ENCODE results near the gene KLK15. TPM values are rescaled to one million over a fixed set of nuclear protein-coding genes. Genes with fewer than 3 reads are reported as not detected.

The KLK15 gene
- total and polyA plus RNA-seq, 2 of the 4 experiments (the other 2 are of a cell fraction): not detected

GRCh38 chr19:50798659-50799546, 34.5 kb downstream of the KLK15 start:
- in situ Hi-C loops (cut with MboI; ENCODE audit: low sequenced_read_pairs) (no loop called here), intact Hi-C loops (cut with micrococcal nuclease) (no loop called here), dilution Hi-C loops (cut with HindIII; ENCODE audit: low sequenced_read_pairs, unreplicated experiment) (no loop called here)
- DNase-seq: no peak
- H3K9ac ChIP-seq (ENCODE audit: low read depth, low read length): no peak overlapping the region
- no TSS peak for BruUV-seq (replicated peaks)
- H2BK5ac ChIP-seq (ENCODE audit: low read depth, low read length, poor library complexity, severe bottlenecking): no peak overlapping the region
- H2AK9ac ChIP-seq (replicated peaks; ENCODE audit: low read depth, low read length, poor library complexity): no peak overlapping the region
- peaks cover 37% of the 10 kb centered on the region for H3K36me3 ChIP-seq (ENCODE audit: control insufficient read depth, insufficient read depth, low read length)
- peaks cover 13 to 30% of the 10 kb centered on the region in 2 experiments; a peak in 3 of 4 replicates for H3K79me1 ChIP-seq (ENCODE audit: low read depth in 1 of 2, low read length in 2 of 2)
- H3K27ac ChIP-seq (ENCODE audit: insufficient read depth, low read length): no peak overlapping the region
- no peak overlapping the region for H2BK15ac ChIP-seq (ENCODE audit: low read depth, low read length)
- peaks cover 3% of the 10 kb centered on the region; the same call in 1 of the 2 replicates for H3K4me1 ChIP-seq (ENCODE audit: control insufficient read depth, insufficient read depth, low read length)
- TF ChIP-seq CTCF (conservative IDR thresholded peaks at IDR 0.05; ENCODE audit: low read depth, low read length) (no peak), ELK1 (IDR thresholded peaks at IDR 0.05; ENCODE audit: borderline replicate concordance, low read depth, low read length) (no peak), MAFK (IDR thresholded peaks at IDR 0.05; ENCODE audit: low read depth, low read length) (no peak), RFX5 (IDR thresholded peaks at IDR 0.05; ENCODE audit: low read depth, low read length) (no peak), BHLHE40 (IDR thresholded peaks at IDR 0.05; ENCODE audit: low read depth, low read length) (no peak), NFE2L2 (IDR thresholded peaks at IDR 0.05; ENCODE audit: low read depth, low read length) (no peak), RAD21 (IDR thresholded peaks at IDR 0.05; ENCODE audit: low read length) (no peak), CEBPB (IDR thresholded peaks at IDR 0.05; ENCODE audit: low read depth, low read length) (no peak), FOS (IDR thresholded peaks at IDR 0.05; ENCODE audit: low read depth, low read length) (no peak), MAZ (IDR thresholded peaks at IDR 0.05; ENCODE audit: borderline replicate concordance, low read depth, low read length) (no peak)
- no peak overlapping the region for H2AFZ ChIP-seq (replicated peaks; ENCODE audit: low read length, poor library complexity)
- H3K4me3 ChIP-seq (ENCODE audit: insufficient read depth, low read depth, low read length): no peak overlapping the region
- no peak overlapping the region for H3K18ac ChIP-seq (ENCODE audit: low read depth, low read length)
- H4K5ac ChIP-seq (ENCODE audit: low read depth, low read length): no peak overlapping the region
- no peak overlapping the region for H4K91ac ChIP-seq (ENCODE audit: insufficient read depth, low read depth, low read length)
- H3K56ac ChIP-seq (ENCODE audit: extremely low read depth, insufficient read depth, low read length): no peak overlapping the region
- no peak overlapping the region for H3K4me2 ChIP-seq (ENCODE audit: low read depth, low read length)
- no peak overlapping the region for H4K8ac ChIP-seq (ENCODE audit: low read depth in 2 of 2, low read length in 2 of 2)
- no peaks in the 10 kb centered on the region for H3K9me3 ChIP-seq (ENCODE audit: control insufficient read depth, insufficient read depth, low read length)
- H2BK120ac ChIP-seq (ENCODE audit: low read depth, low read length): no peak overlapping the region
- no peak overlapping the region for H3K23ac ChIP-seq (ENCODE audit: low read depth, low read length)
- H2BK20ac ChIP-seq (ENCODE audit: low read depth, low read length): no peak overlapping the region
- H4K20me1 ChIP-seq (ENCODE audit: insufficient read depth, low read length): peaks cover 78% of the 10 kb centered on the region
- H3K14ac ChIP-seq (replicated peaks; ENCODE audit: low read depth, low read length): no peak overlapping the region
- no peaks in the 10 kb centered on the region for H3K27me3 ChIP-seq (ENCODE audit: control insufficient read depth, insufficient read depth, low read length)
- H3K4ac ChIP-seq (ENCODE audit: low read depth, low read length): no peak overlapping the region
- 84% methylated on average over 7 of the region's 21 CpGs; no CpG with 5 or more reads in 1 of the 2 experiments for WGBS, 2 experiments (ENCODE audit: extremely low coverage in 2 of 2, insufficient read length in 1 of 2)
- ATAC-seq (ENCODE audit: low read depth): no peak
- peaks cover 11% of the 10 kb centered on the region for H3K9me1 ChIP-seq (ENCODE audit: insufficient read depth, low read length)
- CTCF ChIA-PET: interaction anchor here (0.5 kb wide), 1 partner anchor 74 kb away, joined by 3 read pairs; no protein-coding TSS in a partner anchor
- POLR2A ChIA-PET (ENCODE audit: unreplicated experiment): no interaction called here
- H2AK5ac ChIP-seq (ENCODE audit: low read depth, low read length): no peak overlapping the region

All from IMR-90 (cell line).